GM19397 (cell line): ENCODE measurements around the gene CDKN1C.

Experiments
- ATAC-seq: cut with Tn5 transposase; IDR thresholded peaks from one replicate; pipeline ENCODE4 v1.9.1; 2021; ENCODE audit warnings: mild to moderate bottlenecking, moderate library complexity; ENCODE audit not compliant: unreplicated experiment

CDKN1C gene

GRCh38 chr11:2890466-2891294 lies 5.1 kb upstream of the CDKN1C start:
- no peak for ATAC-seq

- ATAC-seq: no peak
Measured at GRCh38 chr11:2889362-2890273, 4.0 kb upstream of the CDKN1C start.

DNA sequence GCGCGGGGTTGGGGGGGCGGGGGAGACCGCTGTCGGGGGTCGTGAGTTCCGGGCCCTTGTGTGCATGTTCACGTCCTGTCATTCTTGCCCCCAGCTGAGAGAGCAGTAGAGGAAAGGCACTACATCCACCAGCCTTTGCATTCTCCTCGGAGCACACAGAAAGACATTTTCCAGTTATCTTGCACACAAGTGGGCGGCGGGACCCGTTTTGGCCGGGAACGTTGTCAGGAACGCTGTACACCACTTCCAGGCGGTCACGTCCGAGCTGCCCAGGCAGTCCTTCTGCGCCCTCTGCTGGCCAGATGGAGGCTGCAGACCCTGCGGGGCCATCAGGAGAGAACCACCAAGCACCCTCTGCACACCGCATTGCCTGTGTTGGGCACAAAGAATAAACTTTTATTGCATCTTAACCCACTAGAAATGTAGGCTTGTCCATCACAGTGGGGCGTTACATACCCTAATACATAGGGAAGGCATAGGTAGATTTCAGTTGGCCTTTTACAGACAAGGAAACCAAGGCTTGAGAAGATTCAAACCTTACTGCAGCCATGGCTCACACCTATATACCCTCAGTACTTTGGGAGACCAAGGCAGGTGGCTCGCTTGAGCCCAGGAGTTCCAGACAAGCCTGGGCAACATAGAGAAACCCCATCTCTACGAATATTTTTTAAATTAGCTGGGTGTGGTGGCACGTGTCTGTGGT lies 2.8 kb upstream of the CDKN1C start:
- no peak for ATAC-seq

DNA sequence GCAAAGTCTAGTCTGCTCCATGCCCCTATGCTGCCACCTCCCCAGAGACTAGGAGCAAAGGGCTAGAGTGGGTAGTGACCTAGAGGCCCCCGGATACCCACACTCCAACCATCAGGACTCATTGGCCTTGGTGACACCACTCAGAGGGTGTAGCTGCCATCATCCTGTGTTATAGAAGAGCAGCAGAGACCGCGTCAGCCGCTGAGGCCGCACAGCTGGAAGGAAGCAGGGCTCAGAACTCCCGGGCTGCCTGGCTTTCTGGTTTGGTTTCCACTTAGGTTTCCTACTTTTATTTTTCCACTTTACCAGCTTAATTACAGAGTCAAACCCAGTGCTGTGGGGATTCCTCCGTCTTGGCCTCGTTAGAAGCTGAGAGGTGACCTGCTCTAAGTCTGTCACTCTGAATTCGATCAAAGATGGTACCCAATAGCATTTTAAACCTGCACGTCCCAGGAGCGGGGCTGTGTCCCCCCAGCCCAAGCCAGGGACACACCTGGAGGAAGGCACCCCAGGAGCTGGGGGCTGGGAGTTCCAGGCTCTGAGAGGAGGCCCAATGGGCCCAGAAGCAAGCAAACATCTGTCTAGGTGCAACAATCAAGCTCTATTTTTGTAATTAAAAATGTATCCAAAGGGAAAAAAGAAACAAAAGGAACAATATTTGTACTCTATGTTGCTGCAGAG lies 2.1 kb upstream of the CDKN1C start:
- no peak for ATAC-seq

- ATAC-seq: no peak
Measured at GRCh38 chr11:2886936-2887335, 1.4 kb upstream of the CDKN1C start.

DNA sequence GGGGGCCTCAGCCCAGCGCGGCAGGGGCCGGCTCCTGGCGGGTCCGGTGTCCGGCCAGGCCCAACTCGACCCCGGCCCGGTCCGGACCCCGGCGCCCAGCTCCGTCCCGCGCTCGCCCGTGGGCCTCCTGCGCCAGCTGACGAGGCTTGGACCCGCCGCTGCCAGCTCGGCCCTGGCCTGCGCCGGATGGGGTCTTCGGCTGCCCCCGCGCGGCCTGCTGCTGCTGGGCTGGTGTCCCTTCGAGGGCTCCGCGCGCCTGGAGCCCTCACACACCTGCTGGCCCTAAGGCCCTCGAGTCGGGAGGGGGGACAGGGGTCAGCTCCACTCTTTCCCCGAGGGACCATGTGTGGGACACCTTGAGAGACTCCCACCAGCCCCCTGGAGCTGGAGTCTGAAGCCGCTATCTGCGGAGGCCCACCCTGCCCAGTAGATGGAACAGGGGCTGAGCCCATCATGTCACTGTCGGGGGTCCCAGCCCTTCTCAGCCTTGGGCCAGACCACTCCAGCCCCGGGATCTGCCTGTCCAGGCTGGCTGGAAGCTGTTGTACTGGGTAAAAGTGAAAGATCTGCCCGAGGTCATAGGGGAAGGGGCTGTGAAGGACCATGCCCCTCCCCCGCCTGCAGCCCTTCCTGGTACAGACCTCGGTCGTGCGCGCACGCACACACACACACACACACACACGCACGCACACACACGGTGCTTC lies 768 bp upstream of the CDKN1C start:
- ATAC-seq: no peak

DNA sequence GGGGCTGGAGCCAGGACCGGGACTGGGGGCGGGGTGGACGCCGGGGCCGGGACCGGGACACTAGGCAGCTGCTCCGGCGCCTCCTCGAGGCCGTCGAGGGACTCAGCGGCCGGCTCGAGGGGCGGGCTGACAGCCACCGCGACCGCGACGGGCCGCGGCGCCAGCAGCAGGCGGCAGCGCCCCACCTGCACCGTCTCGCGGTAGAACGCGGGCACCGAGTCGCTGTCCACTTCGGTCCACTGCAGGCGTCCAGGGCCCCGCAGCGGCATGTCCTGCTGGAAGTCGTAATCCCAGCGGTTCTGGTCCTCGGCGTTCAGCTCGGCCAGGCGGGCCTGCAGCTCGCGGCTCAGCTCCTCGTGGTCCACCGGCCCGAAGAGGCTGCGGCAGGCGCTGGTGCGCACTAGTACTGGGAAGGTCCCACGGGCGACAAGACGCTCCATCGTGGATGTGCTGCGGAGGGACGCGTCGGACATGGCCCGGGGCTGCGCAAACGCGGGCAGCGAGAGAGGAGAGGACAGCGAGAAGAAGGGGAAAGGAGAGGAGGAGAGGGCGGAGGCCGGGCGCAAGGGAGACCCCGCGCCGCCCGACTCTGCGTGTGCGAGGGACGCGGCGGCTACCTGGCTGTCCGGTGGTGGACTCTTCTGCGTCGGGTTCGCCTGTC lies 428 bp downstream of the CDKN1C start:
- ATAC-seq: no peak

DNA sequence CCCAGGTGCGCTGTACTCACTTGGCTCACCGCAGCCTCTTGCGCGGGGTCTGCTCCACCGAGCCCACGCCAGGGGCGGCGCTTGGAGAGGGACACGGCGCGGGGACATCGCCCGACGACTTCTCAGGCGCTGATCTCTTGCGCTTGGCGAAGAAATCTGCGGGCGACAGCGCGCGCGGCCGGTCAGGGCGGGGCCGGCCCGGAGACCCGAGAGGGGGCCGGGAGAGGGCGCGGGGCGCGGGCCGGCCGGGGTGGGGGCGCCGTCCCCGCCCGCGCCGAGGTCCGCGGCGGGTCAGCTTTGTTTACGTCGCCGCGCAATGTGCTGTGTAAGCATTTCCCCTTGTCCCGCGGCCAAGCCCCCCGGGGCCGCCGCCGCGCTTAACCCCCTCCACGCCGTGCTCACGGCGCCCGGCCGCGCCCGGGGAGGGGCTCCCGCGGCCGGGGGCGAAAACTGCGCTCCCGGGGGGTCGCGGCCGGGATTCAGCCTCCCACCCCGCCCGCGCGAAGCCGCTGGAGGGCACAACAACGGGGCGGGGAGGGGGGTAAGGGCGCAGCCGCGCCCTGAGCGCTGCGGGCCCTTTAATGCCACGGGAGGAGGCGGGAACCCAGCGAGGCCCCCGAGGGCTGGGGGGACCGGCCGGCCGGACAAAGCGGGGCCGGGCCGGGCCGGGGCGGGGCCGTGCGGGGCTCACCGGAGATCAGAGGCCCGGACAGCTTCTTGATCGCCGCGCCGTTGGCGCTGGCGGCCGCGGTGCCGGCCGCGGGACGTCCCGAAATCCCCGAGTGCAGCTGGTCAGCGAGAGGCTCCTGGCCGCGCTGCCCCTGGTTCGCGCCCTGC lies 1.4 kb downstream of the CDKN1C start:
- ATAC-seq: no peak

GRCh38 chr11:2883640-2883978 lies 2.0 kb downstream of the CDKN1C start:
- no peak for ATAC-seq

DNA sequence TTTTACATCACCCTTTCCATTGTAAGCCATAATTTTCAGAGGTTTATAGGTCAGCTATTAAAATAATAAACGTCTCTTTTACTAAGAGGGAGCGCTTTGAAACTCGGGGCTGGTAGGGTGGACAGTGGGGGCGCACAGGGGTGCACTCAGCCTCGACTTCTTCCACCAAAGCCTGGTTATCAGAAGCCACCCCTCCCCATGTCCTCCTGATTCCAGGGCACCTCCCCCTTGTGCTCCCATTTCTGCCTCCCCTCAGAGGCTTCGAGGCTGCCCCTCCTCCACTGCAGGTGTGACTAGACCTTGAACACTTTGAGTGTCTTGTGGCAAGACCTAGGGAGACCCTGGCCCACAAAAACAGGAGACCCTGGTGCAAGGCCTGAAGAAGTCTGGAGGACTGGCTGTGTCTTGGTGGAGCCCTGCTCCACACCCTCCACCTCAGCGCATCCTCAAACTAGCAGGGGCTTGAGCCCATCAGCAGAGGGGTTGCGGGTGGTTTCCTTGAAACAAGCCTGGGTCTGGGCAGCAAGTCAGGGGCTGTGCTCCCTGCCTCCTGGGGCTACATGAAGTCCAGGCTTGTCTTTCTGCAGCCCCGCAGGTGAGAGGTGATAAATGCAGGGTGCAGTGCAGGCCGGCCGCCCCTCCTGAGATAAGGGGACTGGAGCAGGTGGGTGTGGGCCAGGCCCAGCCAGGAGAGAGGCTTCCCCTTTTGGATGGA lies 3.0 kb downstream of the CDKN1C start:
- no peak for ATAC-seq

- no peak for ATAC-seq
Measured at GRCh38 chr11:2881981-2882375, 3.6 kb downstream of the CDKN1C start.

DNA sequence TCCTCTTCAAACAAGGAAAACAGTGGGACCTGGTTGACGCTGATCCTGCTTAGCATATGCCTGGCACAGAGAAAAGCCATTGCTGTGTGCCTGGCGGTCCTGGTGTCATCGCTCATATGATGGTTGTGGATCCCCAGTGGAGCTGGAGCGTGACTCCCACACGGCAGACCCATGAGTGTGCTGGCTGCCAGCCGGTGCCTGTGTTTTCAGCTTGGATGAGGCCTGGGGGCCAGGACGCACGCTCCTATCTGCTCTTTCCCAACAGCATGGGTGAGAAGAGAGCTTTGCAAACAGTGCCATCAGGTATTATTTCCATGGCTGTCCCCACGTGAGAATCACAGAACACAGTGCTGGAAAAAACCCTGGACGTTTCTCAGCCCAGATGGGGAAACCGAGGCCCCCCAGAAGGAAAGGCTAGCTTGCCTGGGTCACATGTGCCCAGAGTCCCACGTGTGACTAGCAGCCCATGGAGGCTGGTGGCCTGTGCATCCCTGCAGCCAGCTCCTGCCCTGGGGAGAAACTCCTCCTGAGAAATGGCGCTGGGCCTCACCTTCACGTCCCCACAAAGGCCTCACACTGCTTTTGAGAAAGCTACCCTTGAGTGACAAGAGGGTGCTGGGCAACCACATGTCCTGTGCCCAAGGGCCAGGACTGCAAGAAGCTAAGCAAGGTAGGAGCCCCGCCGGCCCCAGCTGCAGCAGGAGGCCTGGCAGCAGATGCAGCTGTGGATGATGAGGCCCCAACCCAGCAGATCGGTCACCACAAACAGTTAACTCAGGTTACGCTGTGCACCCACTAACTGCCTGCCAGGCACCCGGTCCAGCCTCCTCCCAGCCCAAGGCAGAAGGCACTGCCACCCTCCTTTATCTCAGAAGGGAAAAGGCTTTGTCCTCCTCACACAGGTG lies 4.2 kb downstream of the CDKN1C start:
- ATAC-seq: no peak

- no peak for ATAC-seq
Measured at GRCh38 chr11:2880646-2881045, 4.9 kb downstream of the CDKN1C start.

DNA sequence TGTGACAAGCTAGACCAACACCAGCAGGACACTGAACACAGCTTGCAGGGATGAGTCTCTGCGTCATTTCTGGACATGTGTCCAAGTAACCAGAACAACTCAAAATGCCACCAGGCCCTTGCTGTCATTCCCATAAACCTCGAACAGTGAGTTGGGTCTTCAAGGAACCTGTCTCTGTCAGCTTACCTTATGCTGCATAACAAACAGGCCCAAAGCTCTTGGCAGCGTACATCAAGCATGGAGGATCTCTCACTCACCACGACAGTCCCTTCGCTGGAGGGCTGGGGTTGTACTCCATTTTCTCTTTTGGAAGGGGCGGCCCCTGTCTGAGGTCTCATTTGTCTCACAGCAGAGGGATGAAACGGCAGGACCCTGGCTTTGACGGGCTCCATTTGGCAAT lies 6.8 kb downstream of the CDKN1C start:
- no peak for ATAC-seq

DNA sequence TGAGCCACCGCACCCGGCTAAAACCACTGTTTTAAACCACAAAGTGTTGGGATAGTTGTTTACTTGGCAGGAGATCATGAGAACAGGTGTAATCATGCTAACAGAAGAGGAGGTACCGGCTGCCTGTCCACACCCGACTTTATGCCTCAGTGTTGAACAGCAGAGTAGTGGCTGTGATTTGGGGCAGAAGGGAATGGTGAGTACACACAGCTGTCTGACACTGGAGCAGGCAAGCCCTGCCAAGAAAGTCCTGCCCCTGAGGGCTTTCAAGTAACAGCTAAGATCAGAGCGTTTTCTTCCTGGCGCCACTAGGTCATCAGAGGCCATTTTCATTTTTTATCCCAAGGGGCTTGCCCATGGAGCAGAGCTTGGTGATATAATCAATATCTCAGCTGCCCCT lies 8.1 kb downstream of the CDKN1C start:
- no peak for ATAC-seq

DNA sequence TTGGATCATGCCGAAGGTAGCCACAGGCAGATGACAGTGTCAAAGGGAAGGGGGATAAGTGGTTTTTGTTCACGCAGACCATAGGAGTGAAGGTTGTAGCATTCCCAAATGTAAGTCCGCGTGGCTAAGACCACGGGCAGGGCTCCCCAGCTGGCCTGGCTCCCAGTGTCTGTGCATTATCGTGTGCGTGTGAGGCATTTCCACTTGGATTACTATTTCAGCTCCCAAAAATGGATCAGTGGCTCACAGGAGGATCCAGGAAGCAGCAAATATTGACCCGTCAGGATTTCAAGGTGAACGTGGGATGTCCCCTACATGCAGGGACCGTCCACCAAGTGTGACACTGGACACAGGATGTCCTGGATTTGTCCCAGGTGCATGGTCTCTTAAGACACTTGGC lies 10.6 kb downstream of the CDKN1C start:
- ATAC-seq: no peak

DNA sequence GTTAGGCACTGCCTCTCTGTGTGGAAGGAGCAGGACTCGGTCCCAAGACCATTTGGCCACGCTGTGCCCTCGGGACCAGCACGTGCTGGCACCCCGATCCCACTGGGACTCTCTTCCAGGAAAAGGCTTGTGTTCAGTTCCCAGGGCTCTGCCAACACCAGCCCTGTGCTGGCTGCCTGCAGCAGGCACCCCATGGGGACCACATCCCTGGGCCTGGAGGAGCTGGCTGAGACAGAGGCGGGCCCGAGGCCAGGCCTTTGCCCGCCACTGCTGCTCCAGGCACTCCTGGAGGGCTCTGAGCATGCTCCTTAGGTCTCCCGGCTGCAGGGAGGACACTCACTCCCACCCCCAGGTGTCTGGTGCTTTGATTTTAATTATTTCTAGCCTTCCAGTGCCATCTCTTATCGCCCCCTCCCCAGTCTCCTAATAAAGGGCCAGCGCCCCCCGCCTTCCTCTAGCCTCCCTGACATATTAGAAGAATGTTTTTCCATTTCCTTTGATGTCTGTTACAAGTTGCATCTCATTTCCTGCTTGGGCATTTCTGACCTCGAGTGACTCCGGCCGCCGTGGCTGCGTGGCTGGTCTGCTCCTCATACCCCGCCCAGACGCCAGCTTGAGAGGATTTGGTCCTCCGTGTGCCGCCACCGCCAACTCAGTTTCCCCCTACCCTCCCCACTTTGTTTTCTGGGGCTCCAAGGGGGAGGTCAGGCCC lies 14.4 kb downstream of the CDKN1C start:
- ATAC-seq: no peak
